B cell (primary cell): Measurements from ENCODE around the gene FMNL2. TPM values are rescaled to one million over a fixed set of nuclear protein-coding genes. Genes with fewer than 3 reads are reported as not detected.
"Not testable (repeated sequence)": the region's sequence is repeated elsewhere in the genome, so short reads cannot be mapped to it uniquely, and the experiment has no call there.

Experiments used
- ATAC-seq: fragments of 200-7000 bp; cut with Tn5 transposase; one replicate; pipeline ENCODE4 v1.10.0; 2021; ENCODE audit warnings: low read depth, mild to moderate bottlenecking, moderate number of reproducible peaks, moderate library complexity
- CTCF ChIA-PET: fragments of 350-600 bp; sonication (Branson Sonifier 250); formaldehyde crosslinking; loops from one replicate; lab custom pipeline; 2021; ENCODE audit warnings: antibody characterized with exemption, inconsistent platforms; lab: Charles Lee
- POLR2A ChIA-PET: fragments of 350-600 bp; sonication (Branson Sonifier 250); formaldehyde crosslinking; loops from one replicate; lab custom pipeline; 2021; ENCODE audit warnings: antibody characterized with exemption; lab: Charles Lee
- DNase-seq: peaks from one replicate; pipeline ENCODE4 v3.0.0; 2013
- H2AFZ ChIP-seq: 2 replicates; pipeline ENCODE4 v1.6.1; 2012; ENCODE audit warnings: mild to moderate bottlenecking, low read depth, low read length; ENCODE audit not compliant: insufficient read depth, poor library complexity, severe bottlenecking
- H3K27ac ChIP-seq, 2 donors: 1 replicate in 1 of 2; 2 replicates in 1 of 2; pipeline ENCODE4 v1.5.1; 2012 to 2013; ENCODE audit warnings: low read length in 2 of 2, mild to moderate bottlenecking in 2 of 2, moderate library complexity in 1 of 2
- H3K27me3 ChIP-seq, 4 experiments: fragments of 200-600 bp in 1 of 4; sonication (generic) in 1 of 4; replicated peaks in 1 of 4; 1 replicate in 2 of 4; 2 replicates in 2 of 4; pipeline versions ENCODE4 v1.6.1 to v1.7.0; 2013 to 2016; ENCODE audit warnings: low read length in 3 of 4, mild to moderate bottlenecking in 2 of 4, mixed read lengths in 1 of 4, moderate library complexity in 1 of 4; ENCODE audit not compliant: insufficient read depth in 4 of 4, control insufficient read depth in 3 of 4; ENCODE audit errors: control extremely low read depth in 1 of 4
- H3K36me3 ChIP-seq, 2 experiments: replicated peaks in 1 of 2; 1 replicate in 1 of 2; 2 replicates in 1 of 2; pipeline versions ENCODE4 v1.6.1 to v1.7.1; 2013; ENCODE audit warnings: low read length in 1 of 2; ENCODE audit not compliant: insufficient read depth in 2 of 2, control insufficient read depth in 1 of 2; ENCODE audit errors: control extremely low read depth in 1 of 2, extremely low read depth in 1 of 2
- H3K4me1 ChIP-seq, 2 donors: fragments of 200-600 bp in 1 of 2; sonication (generic) in 1 of 2; 1 replicate in 1 of 2; 2 replicates in 1 of 2; pipeline versions ENCODE4 v1.5.1 to v1.6.1; 2013 to 2017; ENCODE audit warnings: low read length in 2 of 2; ENCODE audit not compliant: control insufficient read depth in 2 of 2, insufficient read depth in 2 of 2
- H3K4me2 ChIP-seq: replicated peaks from 2 replicates; pipeline ENCODE3; 2012; ENCODE audit warnings: mild to moderate bottlenecking, low read depth, low read length; ENCODE audit not compliant: poor library complexity, severe bottlenecking
- H3K4me3 ChIP-seq, 5 experiments: fragments of 200-600 bp in 1 of 5; sonication (generic) in 1 of 5; 1 replicate in 3 of 5; 2 replicates in 2 of 5; pipeline versions ENCODE4 v1.5.1 to v1.7.0; 2011 to 2016; ENCODE audit warnings: low read length in 4 of 5, mild to moderate bottlenecking in 4 of 5, low read depth in 2 of 5, control low read depth in 1 of 5, moderate library complexity in 1 of 5; ENCODE audit not compliant: insufficient read depth in 1 of 5; ENCODE audit errors: control extremely low read depth in 1 of 5, extremely low read depth in 1 of 5
- H3K79me2 ChIP-seq: fragments of 200-600 bp; sonication (generic); one replicate; pipeline ENCODE4 v1.6.0; 2016; ENCODE audit warnings: low read length; ENCODE audit not compliant: control insufficient read depth, insufficient read depth
- H3K9ac ChIP-seq: fragments of 200-600 bp; sonication (generic); 2 replicates; pipeline ENCODE4 v1.6.1; 2017; ENCODE audit warnings: mild to moderate bottlenecking, low read length, moderate library complexity
- H3K9me3 ChIP-seq, 3 donors: one replicate each; pipeline versions ENCODE4 v1.6.1 to v1.7.1; 2013; ENCODE audit warnings: low read length in 2 of 3; ENCODE audit not compliant: control insufficient read depth in 2 of 3, insufficient read depth in 1 of 3; ENCODE audit errors: control extremely low read depth in 1 of 3
- H4K20me1 ChIP-seq: 2 replicates; pipeline ENCODE4 v1.6.0; 2012; ENCODE audit warnings: mild to moderate bottlenecking, low read length; ENCODE audit not compliant: insufficient read depth, control insufficient read depth, poor library complexity, severe bottlenecking
- H3K27ac Mint-ChIP-seq: one replicate; pipeline ENCODE4 v1.8.0; 2021; ENCODE audit warnings: mixed read lengths
- H3K27me3 Mint-ChIP-seq: one replicate; pipeline ENCODE4 v1.8.0; 2021; ENCODE audit warnings: mixed read lengths
- H3K4me1 Mint-ChIP-seq: one replicate; pipeline ENCODE4 v1.8.0; 2021; ENCODE audit warnings: mixed read lengths
- H3K4me3 Mint-ChIP-seq: one replicate; pipeline ENCODE4 v1.8.0; 2021; ENCODE audit warnings: mixed read lengths
- H3K9me3 Mint-ChIP-seq: one replicate; pipeline ENCODE4 v1.8.0; 2022; ENCODE audit warnings: mixed read lengths; ENCODE audit not compliant: insufficient read depth
- CTCF ChIP-seq: fragments of 200-600 bp; IDR thresholded peaks from one replicate; pipeline ENCODE4 v1.8.0; 2022; ENCODE audit warnings: antibody characterized with exemption, mild to moderate bottlenecking
- EZH2 ChIP-seq: IDR thresholded peaks from 2 replicates; pipeline ENCODE4 v1.6.1; 2012; ENCODE audit warnings: borderline replicate concordance, low read depth, mild to moderate bottlenecking, moderate library complexity, low read length; ENCODE audit not compliant: insufficient read depth, poor library complexity, severe bottlenecking
- WGBS: methylation state at CpG from one replicate; pipeline ENCODE4 v1.1.5; 2013; ENCODE audit warnings: missing lambda C conversion rate; ENCODE audit not compliant: insufficient coverage; 5-methylcytosine and 5-hydroxymethylcytosine counted together
- intact Hi-C: fragments of 100-400 bp; cut with micrococcal nuclease; formaldehyde crosslinking; loops from one replicate; pipeline ENCODE4 v1.10.0; 2022
- polyA plus RNA-seq: library from polyadenylated mRNA; depleted of rRNA; stranded (reverse); fragments of >200 nt; gene quantifications from 2 replicates; pipeline ENCODE4 v1.2.3, GENCODE V29; 2012
- total RNA-seq, 2 donors: library from RNA; stranded (reverse); fragments of 120-200 nt in 1 of 2; gene quantifications; 1 replicate in 1 of 2; 2 replicates in 1 of 2; pipeline versions ENCODE4 v1.2.3 to v1.2.4, GENCODE V29; 2013 to 2022

The FMNL2 gene
- total and polyA plus RNA-seq, 2 donors (not counting 1 experiment from before 2014, with no cell fraction given), result 0.73 to 8.8 TPM

GRCh38 chr2:152322222-152322621, 12.8 kb upstream of the FMNL2 start:
- no peaks in the 10 kb centered on the region for H3K9me3 ChIP-seq
- no peak for DNase-seq
- Mint-ChIP-seq H3K9me3 (peaks cover 2% of the 10 kb centered on the region), H3K27ac (no peak overlapping the region), H3K27me3 (peaks cover 12% of the 10 kb centered on the region), H3K4me1 (no peaks in the 10 kb centered on the region), H3K4me3 (no peak overlapping the region)
- WGBS, result 100% methylated on average over 2 of the region's 4 CpGs
- no peak overlapping the region for H3K4me3 ChIP-seq
- CTCF ChIA-PET, result no interaction called here
- no peaks in the 10 kb centered on the region for H4K20me1 ChIP-seq
- H3K4me1 ChIP-seq, result no peaks in the 10 kb centered on the region
- POLR2A ChIA-PET, result no interaction called here
- H3K4me2 ChIP-seq, result no peak overlapping the region
- TF ChIP-seq CTCF (no peak), EZH2 (no peak)
- intact Hi-C loops, result no loop called here
- no peak overlapping the region for H3K9ac ChIP-seq
- H3K36me3 ChIP-seq, result no peaks in the 10 kb centered on the region
- H3K27me3 ChIP-seq, result no peaks in the 10 kb centered on the region
- no peak overlapping the region for H2AFZ ChIP-seq
- H3K27ac ChIP-seq, result no peak overlapping the region
- no peaks in the 10 kb centered on the region for H3K79me2 ChIP-seq
- ATAC-seq, result no peak

- 100% methylated on average over 4 of the region's 5 CpGs for WGBS
- CTCF ChIA-PET, H4K20me1 ChIP-seq, ATAC-seq, H3K27me3 ChIP-seq, H3K9me3 ChIP-seq, POLR2A ChIA-PET, H2AFZ ChIP-seq, H3K9ac ChIP-seq, H3K27ac ChIP-seq, H3K4me1 Mint-ChIP-seq, H3K4me2 ChIP-seq, H3K9me3 Mint-ChIP-seq, H3K27ac Mint-ChIP-seq, H3K4me3 Mint-ChIP-seq, H3K27me3 Mint-ChIP-seq, H3K4me1 ChIP-seq, H3K4me3 ChIP-seq, DNase-seq, intact Hi-C loops, H3K36me3 ChIP-seq, H3K79me2 ChIP-seq: not testable (repeated sequence)
Observed at GRCh38 chr2:152325126-152325525, 9.8 kb upstream of the FMNL2 start.
